Suppressor macrophage treated with lipopolysaccharide for 1 hour (primary cell): ENCODE measurements around the gene SEMA3G.

Experiments
- DNase-seq, 3 donors: peaks; one replicate each; pipeline ENCODE4 v3.0.0-alpha.2; 2020 to 2022

SEMA3G gene

GRCh38 chr3:52453496-52454249 is 8.8 kb upstream of the SEMA3G start, which contains the start of gene TNNC1:
TSS of gene TNNC1 (minus strand) at chr3:52454041. CDS start at chr3:52454015, 26 bp downstream.
- DNase-seq = no peak

DNA sequence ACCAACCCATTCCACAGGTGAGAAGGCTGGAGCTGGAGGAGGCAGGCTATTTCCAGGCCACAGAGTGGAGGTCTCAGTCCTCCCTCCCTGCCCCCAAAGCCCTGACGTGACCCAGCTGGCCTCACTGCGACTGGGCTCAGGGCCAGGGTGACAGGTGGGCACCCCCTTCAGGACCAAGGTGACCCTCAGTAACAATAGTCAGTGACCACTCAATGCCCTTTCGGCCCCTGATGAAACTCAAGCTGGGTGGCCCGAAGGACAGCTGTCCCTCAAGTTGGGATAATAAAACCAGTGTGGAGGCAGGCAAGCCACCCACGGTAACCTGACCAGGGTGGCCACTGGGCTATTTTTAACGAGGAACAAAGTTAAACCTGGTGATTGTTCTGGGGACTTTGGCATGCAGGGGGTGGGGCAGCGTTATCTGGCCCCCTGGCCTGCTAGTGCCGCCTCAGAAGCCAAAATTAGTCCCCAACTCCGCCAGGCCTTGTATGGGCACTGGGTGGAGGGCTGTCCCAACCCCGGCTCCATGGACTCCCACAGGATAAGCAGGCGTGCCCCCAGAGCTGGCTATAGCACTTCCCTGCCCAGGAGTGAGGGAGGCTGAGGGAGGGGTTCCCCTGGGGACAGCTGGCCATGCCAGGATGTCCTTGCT is 7.8 kb upstream of the SEMA3G start:
- no peak for DNase-seq

DNA sequence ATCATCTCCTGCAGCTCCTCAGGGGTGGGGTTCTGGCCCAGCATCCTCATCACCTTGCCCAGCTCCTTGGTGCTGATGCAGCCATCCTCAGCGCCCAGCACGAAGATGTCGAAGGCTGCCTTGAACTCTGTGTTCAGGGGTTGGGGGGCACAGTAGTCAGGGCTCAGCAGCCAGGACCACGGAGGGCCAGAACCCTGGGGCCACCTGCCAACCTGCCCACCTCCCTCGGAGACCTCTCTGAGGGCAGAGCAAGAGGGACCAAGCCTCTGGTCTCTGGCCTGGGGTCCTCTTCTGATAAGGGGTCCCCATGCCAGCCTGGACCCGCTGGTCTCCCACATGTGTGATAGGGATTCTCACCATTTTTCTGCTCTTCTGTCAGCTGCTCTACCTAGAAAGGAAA is 7.2 kb upstream of the SEMA3G start:
- DNase-seq = no peak

- DNase-seq = no peak
These were observed 6.6 kb upstream of the SEMA3G start for GRCh38 chr3:52451237-52452083.

GRCh38 chr3:52450489-52451236 is 5.8 kb upstream of the SEMA3G start:
- no peak for DNase-seq

DNA sequence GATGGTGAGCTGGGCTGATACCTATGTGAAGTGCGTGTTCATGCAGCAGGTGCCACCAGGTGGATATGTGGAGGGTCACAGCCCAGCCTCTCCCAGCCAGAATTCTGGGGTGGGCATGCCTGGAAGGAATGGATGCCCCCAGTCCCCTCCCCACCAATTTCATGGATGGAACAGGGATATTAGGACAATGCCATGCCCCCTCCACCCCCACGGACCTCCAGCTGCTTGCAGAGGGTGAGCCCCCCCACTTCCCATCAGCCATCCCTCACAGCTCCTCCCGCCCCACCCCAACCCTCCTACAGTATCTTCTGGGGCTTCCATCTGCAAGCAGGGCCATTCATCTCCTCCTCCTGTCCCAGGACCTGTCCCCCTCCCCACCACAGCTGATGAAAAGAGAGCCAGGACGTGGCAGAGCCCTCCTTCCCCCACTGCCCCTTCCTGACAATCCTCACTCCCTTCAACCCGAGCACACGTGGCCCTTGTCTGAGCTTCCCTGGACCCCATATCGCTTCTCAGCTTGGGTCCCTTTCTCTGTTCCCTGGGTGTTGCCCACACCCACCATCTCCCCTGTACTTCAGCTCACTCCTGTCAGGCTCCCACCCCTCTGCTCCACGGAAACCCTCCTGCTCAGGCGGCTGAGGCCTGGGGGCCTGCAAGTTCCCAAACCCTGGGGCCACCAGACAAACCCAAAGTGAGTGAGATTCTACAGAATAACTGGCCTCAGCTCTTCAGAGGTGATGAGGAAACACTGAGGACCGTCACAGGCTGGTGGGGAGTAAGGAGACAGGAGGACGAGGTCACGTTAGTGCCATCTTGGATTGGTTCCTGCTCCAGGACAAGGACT is 2.8 kb upstream of the SEMA3G start:
- no peak for DNase-seq

DNA sequence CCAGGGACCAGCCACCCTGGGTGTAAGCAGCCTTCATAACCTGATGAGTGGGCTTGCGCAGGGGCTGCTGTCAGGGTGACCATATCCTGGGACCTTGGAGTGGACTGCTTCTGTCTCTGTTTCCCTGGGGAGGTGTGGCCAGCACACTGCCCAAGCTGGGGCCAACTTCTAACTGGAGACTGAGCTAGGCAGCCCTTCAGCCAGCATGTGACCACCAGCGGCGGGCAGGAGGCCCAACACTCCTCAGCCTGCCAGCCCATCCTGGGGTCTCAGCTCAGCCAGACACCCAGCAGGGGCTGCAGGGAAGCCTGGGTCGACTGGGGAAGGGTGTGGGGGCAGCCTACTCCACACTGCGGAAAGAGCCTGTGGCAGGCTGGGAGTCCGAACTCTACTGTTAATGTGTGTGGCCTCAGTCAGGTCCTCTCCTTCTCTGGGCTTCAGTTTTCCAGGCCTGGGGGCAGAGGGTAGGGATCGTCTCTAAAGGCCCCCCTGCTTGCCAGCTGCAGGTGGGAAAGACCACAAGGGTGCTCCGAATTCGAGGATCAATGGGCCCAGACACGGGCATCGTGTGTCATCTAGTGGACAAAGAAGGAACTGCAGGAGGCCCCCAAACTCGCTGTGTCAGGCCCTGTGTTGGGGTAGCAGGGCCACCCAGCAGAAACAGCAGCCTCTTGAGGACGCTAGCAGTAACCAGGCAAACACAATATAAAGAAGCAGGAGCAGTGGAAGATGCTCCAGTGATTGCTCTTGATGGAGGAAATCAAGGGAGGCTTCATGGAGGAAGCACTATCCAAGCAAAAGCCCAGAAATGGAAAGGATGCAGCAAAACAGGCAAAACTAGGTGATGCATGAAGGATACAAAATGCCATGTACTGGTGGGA is 2.0 kb upstream of the SEMA3G start:
- DNase-seq = peak; percentile 75 to 84 (median 81)

DNA sequence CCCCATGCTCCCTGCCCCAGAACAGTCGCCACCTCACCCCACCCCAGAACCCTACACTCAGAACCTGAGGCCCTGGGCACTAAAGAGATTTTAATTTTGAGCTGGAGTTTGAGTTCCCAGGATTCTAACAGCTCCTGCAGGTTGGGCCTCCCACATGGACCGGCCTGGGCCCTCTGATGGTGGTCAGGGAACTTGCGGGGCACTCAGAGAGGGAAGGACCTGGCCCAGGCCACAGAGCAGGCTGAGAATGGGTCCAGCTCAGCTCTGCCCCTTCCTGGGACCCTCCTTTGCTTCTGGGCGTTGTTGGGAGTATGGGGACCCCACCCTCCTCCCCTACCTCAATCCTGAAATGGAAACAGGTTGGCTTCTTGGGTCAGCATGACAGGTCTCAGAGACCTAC is 1.1 kb upstream of the SEMA3G start:
- DNase-seq = no peak

- DNase-seq = no peak
These were observed 864 bp downstream of the SEMA3G start for GRCh38 chr3:52443791-52444687.

- DNase-seq = no peak
These were observed 1.7 kb downstream of the SEMA3G start for GRCh38 chr3:52443268-52443610.

- no peak for DNase-seq
These were observed 2.3 kb downstream of the SEMA3G start for GRCh38 chr3:52442409-52443267.

- DNase-seq = no peak
These were observed 3.1 kb downstream of the SEMA3G start for GRCh38 chr3:52441772-52442332.

DNA sequence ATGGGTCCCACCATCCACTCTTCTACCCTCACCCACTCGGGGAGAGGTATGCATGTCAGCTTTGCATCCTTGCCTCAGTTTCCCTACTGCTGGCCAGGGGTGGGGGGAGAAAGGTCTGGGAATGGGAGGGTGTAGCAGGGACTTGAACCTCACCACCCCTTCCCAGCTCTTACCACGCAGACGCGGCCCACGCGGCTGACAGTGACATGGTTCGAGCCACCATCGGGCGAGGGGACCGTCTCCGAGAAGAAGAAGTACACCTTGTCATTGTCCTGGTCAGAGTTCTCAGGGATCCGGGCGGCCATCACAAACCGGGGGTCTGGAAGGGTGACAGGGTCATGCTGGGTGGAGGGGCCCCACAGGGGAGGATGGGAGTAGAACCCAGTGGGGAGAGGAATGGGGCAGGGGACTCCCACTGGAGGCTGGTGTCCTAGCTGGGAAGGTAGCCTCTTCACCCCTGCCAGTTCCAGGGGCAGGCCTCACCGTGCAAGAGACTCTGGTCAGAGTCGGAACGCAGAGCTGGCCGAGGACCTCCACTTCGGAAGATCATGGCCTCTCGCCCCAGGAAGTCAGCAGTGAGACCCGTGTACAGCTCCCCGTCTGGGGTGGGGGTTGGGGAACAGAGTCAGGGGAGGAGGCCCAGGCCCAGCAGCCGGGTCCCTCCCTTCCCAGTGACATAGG is 3.7 kb downstream of the SEMA3G start:
- DNase-seq = no peak

GRCh38 chr3:52440671-52441070 is 4.2 kb downstream of the SEMA3G start:
- DNase-seq = no peak

- DNase-seq = no peak
These were observed 4.7 kb downstream of the SEMA3G start for GRCh38 chr3:52440249-52440551.

DNA sequence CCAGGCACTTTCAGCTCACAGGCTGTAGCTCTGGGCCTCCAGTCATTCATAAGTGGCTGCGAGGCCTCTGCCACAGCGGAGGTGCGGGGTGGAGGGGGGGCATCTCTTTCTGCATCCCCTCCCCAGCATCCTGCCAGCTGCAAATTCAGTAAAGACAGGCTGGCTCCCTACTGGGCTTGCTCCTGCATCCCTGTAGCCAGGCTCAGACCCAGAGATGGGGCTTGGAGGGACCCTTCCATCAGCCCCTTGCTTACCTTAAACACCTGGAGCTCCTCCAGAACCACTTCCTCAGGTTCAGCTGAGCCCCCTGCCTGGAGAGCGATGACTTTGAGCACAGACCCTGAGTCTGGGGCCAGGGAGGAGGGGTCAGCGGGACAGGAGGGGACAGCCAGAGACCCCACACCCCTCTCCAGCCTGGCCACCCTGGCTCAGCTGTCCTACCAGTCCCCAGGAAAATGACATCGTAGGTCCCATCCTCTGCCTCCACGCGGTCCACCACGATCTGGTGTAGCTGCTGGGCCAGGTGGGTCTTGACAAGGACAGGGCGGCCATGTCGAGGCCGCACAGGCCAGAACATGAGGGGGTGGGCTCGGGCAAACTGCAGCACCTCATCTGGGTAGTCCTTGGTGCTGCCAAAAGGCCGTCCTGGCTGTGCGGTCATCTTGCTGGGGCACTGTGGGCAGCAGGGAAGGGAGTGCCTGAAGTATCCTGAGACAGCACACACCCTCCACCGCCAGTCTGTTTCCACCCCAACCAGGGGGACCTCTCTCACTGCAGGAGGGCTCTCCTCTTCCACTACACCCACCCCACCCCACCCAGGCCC is 5.3 kb downstream of the SEMA3G start:
- no peak for DNase-seq
